IPS-20b (cell line): ENCODE results near the gene PHEX.

Experiments used
- H3K27ac ChIP-seq: one replicate; pipeline ENCODE4 v1.5.1; 2013; ENCODE audit warnings: low read length
- H3K27me3 ChIP-seq: 2 replicates; pipeline ENCODE4 v1.6.1; 2013; ENCODE audit warnings: mild to moderate bottlenecking, low read length, inconsistent platforms; ENCODE audit not compliant: insufficient read depth
- H3K36me3 ChIP-seq: 2 replicates; pipeline ENCODE4 v1.6.1; 2013; ENCODE audit warnings: low read depth, mild to moderate bottlenecking, inconsistent platforms, low read length, moderate library complexity; ENCODE audit not compliant: insufficient read depth
- H3K4me1 ChIP-seq: 2 replicates; pipeline ENCODE4 v1.6.1; 2013; ENCODE audit warnings: mild to moderate bottlenecking, control low read depth, inconsistent platforms, low read length, moderate library complexity; ENCODE audit not compliant: insufficient read depth
- H3K4me3 ChIP-seq: 2 replicates; pipeline ENCODE4 v1.5.1; 2013; ENCODE audit warnings: mild to moderate bottlenecking, low read length, inconsistent platforms
- H3K9ac ChIP-seq: 2 replicates; pipeline ENCODE4 v1.6.1; 2013; ENCODE audit warnings: low read depth, mild to moderate bottlenecking, inconsistent platforms, low read length, moderate library complexity
- H3K9me3 ChIP-seq: 2 replicates; pipeline ENCODE4 v1.6.1; 2013; ENCODE audit warnings: mild to moderate bottlenecking, low read depth, low read length, inconsistent platforms; ENCODE audit not compliant: insufficient read depth

PHEX gene

DNA sequence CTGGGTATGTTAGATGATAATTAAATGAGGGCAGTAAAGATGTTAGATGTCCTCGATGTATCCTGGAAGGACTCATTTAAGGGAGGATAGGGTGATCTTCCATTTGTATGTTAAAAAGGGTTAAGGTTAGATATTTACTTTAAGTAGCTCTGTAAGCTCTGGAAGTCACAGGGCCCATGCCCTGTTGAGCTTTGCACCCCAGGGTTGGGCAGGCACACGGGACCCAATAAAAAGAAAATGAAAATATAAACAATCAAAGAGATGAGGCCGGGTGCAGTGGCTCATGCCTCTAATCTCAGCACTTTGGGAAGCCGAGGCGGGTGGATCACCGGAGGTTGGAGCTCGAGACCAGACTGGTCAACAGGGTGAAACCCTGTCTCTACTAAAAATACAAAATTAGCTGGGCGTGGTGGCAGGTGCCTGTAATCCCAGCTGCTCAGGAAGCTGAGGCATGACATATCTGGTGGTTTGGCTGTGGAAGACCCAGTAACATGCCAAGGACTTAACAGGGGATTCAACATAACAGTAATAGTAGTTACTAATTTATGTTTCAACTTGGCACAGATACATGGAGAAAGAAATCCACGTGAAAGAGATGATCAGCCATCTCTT is 16.9 kb upstream of the PHEX start:
- Histone ChIP-seq H3K36me3 (no peaks in the 10 kb centered on the region), H3K27ac (no peak overlapping the region), H3K4me1 (no peaks in the 10 kb centered on the region), H3K4me3 (no peak overlapping the region), H3K9ac (no peak overlapping the region), H3K9me3 (no peaks in the 10 kb centered on the region), H3K27me3 (no peaks in the 10 kb centered on the region)

DNA sequence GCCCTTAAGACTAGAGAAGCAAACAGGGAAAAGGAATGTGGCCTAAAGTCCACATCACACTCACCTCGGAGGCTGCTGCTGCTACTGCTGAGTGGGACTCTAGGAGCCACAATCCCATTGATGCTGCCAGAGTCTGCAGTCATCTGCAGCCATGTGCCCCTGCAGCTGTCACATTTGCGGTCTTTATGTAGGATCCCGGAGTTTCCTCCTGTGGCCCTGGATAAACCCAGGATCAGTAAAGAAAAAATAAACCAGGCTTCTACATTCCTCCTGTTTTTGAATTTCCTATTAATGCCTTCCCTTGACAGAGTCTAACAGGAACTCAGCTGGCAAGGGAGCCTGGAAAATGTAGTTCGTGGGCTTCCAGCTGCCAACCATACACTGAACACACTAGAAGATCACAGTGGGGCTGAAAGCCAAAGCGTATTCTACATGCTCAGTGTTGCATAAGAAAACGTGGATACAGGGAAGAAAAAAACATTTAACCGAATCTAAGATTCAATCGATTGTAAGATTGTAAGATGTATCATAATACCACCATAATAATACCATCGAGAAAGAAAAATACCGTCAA is 10.3 kb upstream of the PHEX start:
- no peak overlapping the region for H3K27ac ChIP-seq
- H3K9me3 ChIP-seq = no peaks in the 10 kb centered on the region
- H3K9ac ChIP-seq = no peak overlapping the region
- H3K36me3 ChIP-seq = no peaks in the 10 kb centered on the region
- no peak overlapping the region for H3K4me3 ChIP-seq
- no peaks in the 10 kb centered on the region for H3K27me3 ChIP-seq
- no peaks in the 10 kb centered on the region for H3K4me1 ChIP-seq

DNA sequence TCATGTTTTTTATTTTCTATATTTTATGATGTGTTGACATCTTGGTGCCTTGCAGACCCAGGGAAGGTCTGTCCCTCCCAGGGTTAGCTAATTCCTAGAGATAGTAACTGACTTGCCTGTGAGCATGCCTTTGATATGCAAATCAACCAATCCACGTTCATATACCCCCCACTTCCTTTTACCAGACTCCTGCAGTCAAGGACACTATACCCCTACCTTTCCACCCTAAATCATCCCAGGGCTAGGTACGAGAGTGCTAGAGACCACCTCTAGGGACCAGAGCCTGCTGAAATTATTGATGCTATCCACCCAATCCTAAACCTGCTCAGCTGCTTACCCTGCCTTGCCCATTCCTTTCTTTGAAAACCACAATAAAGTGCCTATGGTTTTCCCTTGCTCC is 7.5 kb upstream of the PHEX start:
- H3K9ac ChIP-seq = no peak overlapping the region
- H3K4me1 ChIP-seq = no peaks in the 10 kb centered on the region; the same call in 1 of the 2 replicates
- no peaks in the 10 kb centered on the region for H3K9me3 ChIP-seq
- no peaks in the 10 kb centered on the region for H3K36me3 ChIP-seq
- H3K27me3 ChIP-seq = no peaks in the 10 kb centered on the region
- H3K4me3 ChIP-seq = no peak overlapping the region
- H3K27ac ChIP-seq = no peak overlapping the region

DNA sequence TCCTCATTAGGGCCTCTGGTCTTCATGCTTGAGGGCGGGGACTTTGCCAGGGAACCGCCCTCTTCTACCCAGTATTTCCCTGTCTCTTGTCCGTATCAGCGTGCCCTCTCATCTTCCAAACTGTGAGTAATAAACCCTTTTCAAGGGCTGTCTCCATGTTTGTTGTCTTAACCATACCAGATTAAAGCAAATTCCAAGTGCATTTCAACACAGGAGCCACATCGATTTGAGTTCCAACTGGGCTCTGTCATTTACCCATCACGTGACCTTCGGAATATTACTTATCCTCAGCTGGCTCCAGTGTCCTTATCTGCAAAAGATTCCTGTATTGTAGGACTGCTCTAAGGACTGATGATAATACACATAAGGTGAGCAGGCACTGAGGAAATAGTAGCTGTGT is 6.4 kb upstream of the PHEX start:
- no peaks in the 10 kb centered on the region for H3K9me3 ChIP-seq
- H3K4me1 ChIP-seq = no peaks in the 10 kb centered on the region; the same call in 1 of the 2 replicates
- no peaks in the 10 kb centered on the region for H3K36me3 ChIP-seq
- H3K4me3 ChIP-seq = no peak overlapping the region
- H3K27ac ChIP-seq = no peak overlapping the region
- H3K27me3 ChIP-seq = no peaks in the 10 kb centered on the region
- H3K9ac ChIP-seq = no peak overlapping the region

DNA sequence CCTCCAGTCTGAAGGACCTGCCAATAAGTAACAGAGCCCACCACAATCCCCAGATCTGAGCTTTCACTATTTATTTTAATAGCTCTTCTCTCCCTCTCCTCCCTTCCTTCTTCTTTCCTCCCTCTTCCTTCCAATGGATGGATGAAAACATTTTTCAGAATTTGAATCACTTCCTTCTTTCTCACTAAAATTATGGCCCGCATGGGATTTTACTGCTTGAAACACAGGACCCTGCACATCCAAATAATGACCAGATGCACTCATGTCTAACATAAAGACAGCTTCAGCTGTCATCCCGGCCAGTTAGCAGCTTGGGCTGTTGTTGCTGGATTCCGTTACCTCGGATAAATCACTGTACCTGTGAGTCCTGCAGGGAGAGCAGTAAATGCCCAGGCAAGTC is 5.4 kb upstream of the PHEX start:
- Histone ChIP-seq H3K27me3 (no peaks in the 10 kb centered on the region), H3K4me3 (no peak overlapping the region), H3K9ac (no peak overlapping the region), H3K27ac (no peak overlapping the region), H3K4me1 (no peaks in the 10 kb centered on the region; the same call in 1 of the 2 replicates), H3K36me3 (no peaks in the 10 kb centered on the region), H3K9me3 (no peaks in the 10 kb centered on the region)

DNA sequence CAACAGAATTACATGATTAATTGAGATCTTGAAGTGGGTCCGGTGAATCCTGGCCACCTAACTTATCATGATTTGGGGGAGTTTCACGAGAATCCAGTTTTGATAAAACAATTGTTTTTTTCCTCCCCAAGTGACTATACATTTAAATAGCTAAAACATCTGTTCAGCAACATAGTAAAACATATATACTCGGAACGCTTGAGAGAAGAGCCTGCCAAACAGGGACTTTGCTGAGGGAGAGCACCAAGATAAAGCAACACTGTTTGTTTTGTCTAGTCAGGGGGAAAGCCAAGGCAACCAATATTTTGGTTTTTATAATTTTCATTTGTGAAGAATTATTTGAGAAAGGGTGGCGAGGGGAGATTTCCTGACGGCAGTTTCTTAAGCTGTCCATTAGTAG is 381 bp downstream of the PHEX start:
- Histone ChIP-seq H3K9ac (no peak overlapping the region), H3K27me3 (no peaks in the 10 kb centered on the region), H3K27ac (no peak overlapping the region), H3K4me1 (peaks cover 2% of the 10 kb centered on the region), H3K36me3 (no peaks in the 10 kb centered on the region), H3K4me3 (no peak overlapping the region), H3K9me3 (no peaks in the 10 kb centered on the region)

DNA sequence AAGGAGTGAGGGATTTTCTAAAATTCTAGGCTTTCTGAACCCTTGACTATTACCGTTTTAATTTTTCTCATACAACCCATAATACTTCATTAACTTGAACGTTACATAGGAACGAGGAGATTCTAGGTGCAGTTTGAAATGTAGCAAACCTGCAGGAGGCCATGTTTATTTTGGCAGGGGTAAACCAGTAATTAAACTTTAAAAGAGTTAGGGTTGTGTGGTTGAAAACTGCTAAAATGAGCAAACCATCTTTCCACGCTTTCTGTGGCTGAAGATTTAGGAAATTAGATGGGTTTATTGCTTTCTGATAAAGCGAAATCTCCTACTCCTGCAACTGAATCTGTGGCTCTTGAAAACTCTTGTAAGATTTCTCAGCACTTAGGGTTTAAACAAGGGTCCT is 1.7 kb downstream of the PHEX start:
- peaks cover 2% of the 10 kb centered on the region for H3K4me1 ChIP-seq
- H3K36me3 ChIP-seq = no peaks in the 10 kb centered on the region
- no peak overlapping the region for H3K4me3 ChIP-seq
- no peaks in the 10 kb centered on the region for H3K9me3 ChIP-seq
- no peaks in the 10 kb centered on the region for H3K27me3 ChIP-seq
- no peak overlapping the region for H3K27ac ChIP-seq
- H3K9ac ChIP-seq = no peak overlapping the region

DNA sequence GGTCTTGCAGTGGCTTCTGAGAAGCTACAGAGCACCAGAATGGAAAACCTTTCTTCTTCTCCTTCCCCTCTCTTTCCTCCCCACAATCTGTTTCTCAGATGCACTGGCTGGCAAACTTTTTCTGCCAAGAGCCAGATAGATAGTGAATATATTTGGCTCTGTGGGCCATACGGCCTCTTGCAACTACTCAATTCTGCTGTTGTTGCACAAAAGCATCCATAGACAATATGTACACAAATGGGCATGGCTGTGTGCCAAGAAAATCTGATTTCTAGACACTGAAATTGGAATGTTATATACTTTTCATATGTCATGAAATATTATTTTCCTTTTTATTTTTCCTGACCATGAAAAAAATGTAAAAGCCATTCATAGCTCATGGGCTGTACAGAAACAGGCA is 3.1 kb downstream of the PHEX start:
- H3K27me3 ChIP-seq = no peaks in the 10 kb centered on the region
- H3K4me1 ChIP-seq = peaks cover 2% of the 10 kb centered on the region; the same call in 1 of the 2 replicates
- H3K27ac ChIP-seq = no peak overlapping the region
- no peaks in the 10 kb centered on the region for H3K9me3 ChIP-seq
- H3K4me3 ChIP-seq = no peak overlapping the region
- no peak overlapping the region for H3K9ac ChIP-seq
- H3K36me3 ChIP-seq = no peaks in the 10 kb centered on the region

DNA sequence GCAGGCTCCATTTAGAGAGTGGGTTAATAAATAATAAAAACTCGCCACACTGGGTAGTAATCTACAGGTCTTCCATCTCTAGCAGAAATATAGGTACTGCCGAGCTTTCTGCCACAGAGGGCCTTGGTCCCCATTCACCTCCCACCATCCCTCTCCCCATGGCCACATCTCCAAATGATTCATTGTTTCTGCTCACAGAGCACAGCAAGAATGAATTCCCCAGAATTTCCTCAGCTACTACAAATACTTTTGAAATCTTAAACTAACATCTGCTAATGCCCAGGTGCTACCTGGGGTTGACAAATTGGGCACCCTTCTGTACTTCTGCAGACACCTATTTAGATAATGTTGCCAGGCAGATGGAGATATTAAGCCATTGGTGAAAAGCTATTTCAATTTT is 5.1 kb downstream of the PHEX start:
- Histone ChIP-seq H3K9ac (no peak overlapping the region), H3K27me3 (no peaks in the 10 kb centered on the region)

DNA sequence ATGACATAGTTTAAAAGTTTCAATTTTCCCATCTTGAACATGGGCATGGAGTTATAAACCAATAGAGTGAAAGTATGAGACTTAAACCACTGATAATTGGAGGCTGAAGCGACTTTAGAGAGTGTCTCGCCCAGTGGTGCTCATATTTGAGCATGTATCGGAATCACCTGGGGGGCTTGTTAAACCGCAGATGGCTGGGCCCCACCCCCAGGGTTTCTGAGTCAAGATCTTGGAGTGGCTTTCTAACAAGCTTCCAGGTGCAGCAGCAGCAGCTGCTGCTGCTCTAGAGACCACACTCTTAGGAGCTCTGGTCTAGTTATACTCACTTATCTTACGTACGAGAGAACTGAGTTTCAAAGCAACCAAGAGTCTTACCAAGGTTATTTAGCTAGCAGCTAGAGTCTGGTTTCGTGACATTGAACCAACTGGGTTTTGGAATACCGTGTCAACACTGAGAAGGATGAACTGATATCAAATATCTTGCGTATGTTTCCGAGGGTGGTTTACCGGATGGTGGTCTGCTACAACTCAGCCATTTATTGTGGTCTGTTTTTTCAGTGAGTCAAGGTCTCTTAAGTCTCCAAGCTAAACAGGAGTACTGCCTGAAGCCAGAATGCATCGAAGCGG is 5.9 kb downstream of the PHEX start:
- no peaks in the 10 kb centered on the region for H3K27me3 ChIP-seq
- no peaks in the 10 kb centered on the region for H3K9me3 ChIP-seq
- no peaks in the 10 kb centered on the region for H3K36me3 ChIP-seq
- no peak overlapping the region for H3K4me3 ChIP-seq
- H3K4me1 ChIP-seq = peaks cover 4% of the 10 kb centered on the region; the same call in 1 of the 2 replicates
- no peak overlapping the region for H3K9ac ChIP-seq
- no peak overlapping the region for H3K27ac ChIP-seq

More for the DNA sequence above, 5.1 kb downstream of the PHEX start:
- H3K27ac ChIP-seq = no peak overlapping the region
- no peak overlapping the region for H3K4me3 ChIP-seq
- no peaks in the 10 kb centered on the region for H3K9me3 ChIP-seq
- peaks cover 2% of the 10 kb centered on the region; the same call in 1 of the 2 replicates for H3K4me1 ChIP-seq
- no peaks in the 10 kb centered on the region for H3K36me3 ChIP-seq

DNA sequence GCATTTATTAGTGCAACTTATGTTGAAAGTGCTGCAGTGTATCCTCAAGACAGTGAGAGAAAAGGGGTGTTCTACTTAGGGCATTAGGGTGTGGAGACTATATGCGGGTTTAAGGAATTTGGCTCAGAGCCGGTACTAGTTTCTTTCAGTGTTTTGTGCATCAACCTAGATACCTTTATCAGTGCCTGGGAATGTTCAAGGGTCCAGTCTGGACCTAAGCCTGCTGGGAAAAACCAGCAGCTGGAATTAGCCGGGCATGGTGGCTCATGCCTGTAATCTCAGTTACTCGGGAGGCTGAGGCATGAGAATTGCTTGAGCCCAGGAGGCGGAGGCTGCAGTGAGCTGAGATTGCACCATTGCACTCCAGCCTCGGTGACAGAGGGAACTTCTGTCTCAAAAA is 7.4 kb downstream of the PHEX start:
- H3K36me3 ChIP-seq = no peaks in the 10 kb centered on the region
- no peak overlapping the region for H3K27ac ChIP-seq
- H3K9me3 ChIP-seq = no peaks in the 10 kb centered on the region
- no peak overlapping the region for H3K4me3 ChIP-seq
- H3K4me1 ChIP-seq = peaks cover 9% of the 10 kb centered on the region; the same call in 1 of the 2 replicates
- H3K9ac ChIP-seq = no peak overlapping the region
- no peaks in the 10 kb centered on the region for H3K27me3 ChIP-seq

DNA sequence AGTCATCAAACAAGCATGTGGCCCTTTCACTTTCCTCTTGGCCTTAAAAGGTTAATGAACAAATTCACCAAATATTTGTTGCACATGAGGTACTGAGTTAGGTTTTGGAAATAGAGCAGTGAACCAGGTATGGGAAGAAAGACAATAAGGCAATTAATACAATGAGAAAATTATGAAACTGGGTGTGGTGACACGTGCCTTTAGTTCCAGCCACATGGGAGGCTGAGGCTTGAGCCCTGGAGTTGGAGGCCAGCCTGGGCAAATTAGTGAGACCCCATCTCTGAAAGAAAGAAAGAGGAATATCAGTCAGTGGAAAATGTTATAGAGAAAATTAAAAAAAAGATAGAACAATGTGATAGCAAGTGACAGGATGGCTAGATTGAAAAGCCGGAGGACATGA is 8.1 kb downstream of the PHEX start:
- H3K27ac ChIP-seq = no peak overlapping the region
- H3K27me3 ChIP-seq = no peaks in the 10 kb centered on the region
- no peaks in the 10 kb centered on the region for H3K36me3 ChIP-seq
- no peaks in the 10 kb centered on the region for H3K9me3 ChIP-seq
- H3K9ac ChIP-seq = no peak overlapping the region
- H3K4me1 ChIP-seq = peaks cover 9% of the 10 kb centered on the region; the same call in 1 of the 2 replicates
- H3K4me3 ChIP-seq = no peak overlapping the region
